ENCODE measurements around the gene PCYT1A. TPM values are rescaled to one million over a fixed set of nuclear protein-coding genes. Genes with fewer than 3 reads are reported as not detected.
"Not testable (repeated sequence)": the region's sequence is repeated elsewhere in the genome, so short reads cannot be mapped to it uniquely, and the experiment has no call there.

Gene PCYT1A
- total RNA-seq, 2 experiments from 2014 or later = 52.9 to 53.8 TPM

- ChIA-PET POLR2A (no interaction called here), CTCF (interaction anchor here (0.6 kb wide), 1 partner anchor 174 kb away, joined by 3 read pairs; no protein-coding TSS in a partner anchor)
These were observed 67.6 kb downstream of the PCYT1A start for GRCh38 chr3:196219970-196220311.

GRCh38 chr3:196219194-196219969 is 68.1 kb downstream of the PCYT1A start:
- POLR2A ChIA-PET = no interaction called here
- CTCF ChIA-PET = no interaction called here

GRCh38 chr3:196218155-196218712 is 69.3 kb downstream of the PCYT1A start:
- CTCF ChIA-PET = interaction anchor here (0.7 kb wide), 1 partner anchor 105 kb away, joined by 3 read pairs; no protein-coding TSS in a partner anchor
- POLR2A ChIA-PET = no interaction called here

GRCh38 chr3:196217307-196218154 is 70.0 kb downstream of the PCYT1A start:
- CTCF ChIA-PET = no interaction called here
- POLR2A ChIA-PET = no interaction called here

GRCh38 chr3:196216681-196217211 is 70.8 kb downstream of the PCYT1A start:
- ChIA-PET POLR2A (no interaction called here), CTCF (no interaction called here)

- ChIA-PET POLR2A (no interaction called here), CTCF (no interaction called here)
These were observed 71.4 kb downstream of the PCYT1A start, which contains the start of gene SLC51A for GRCh38 chr3:196216089-196216564. SLC51A (plus strand) TSS chr3:196216534; CDS start chr3:196216713, 179 bp downstream.

GRCh38 chr3:196215493-196216020 is 72.0 kb downstream of the PCYT1A start:
- CTCF ChIA-PET = no interaction called here

GRCh38 chr3:196214783-196215441 is 72.6 kb downstream of the PCYT1A start:
- CTCF ChIA-PET = no interaction called here
- POLR2A ChIA-PET = no interaction called here

More at GRCh38 chr3:196215493-196216020, 72.0 kb downstream of the PCYT1A start:
- POLR2A ChIA-PET = no interaction called here

GRCh38 chr3:196210673-196211556 is 76.6 kb downstream of the PCYT1A start, which contains the start of gene ZDHHC19:
ZDHHC19 (minus strand) TSS chr3:196211400; CDS start chr3:196211315, 85 bp downstream.
- POLR2A ChIA-PET = no interaction called here
- CTCF ChIA-PET = no interaction called here

- CTCF ChIA-PET = interaction anchor here (1.0 kb wide), 1 partner anchor 137 kb away, joined by 3 read pairs; no protein-coding TSS in a partner anchor
- POLR2A ChIA-PET = not testable (repeated sequence)
These were observed 77.4 kb downstream of the PCYT1A start for GRCh38 chr3:196209944-196210672.

GRCh38 chr3:196208942-196209695 is 78.4 kb downstream of the PCYT1A start:
- POLR2A ChIA-PET = no interaction called here
- CTCF ChIA-PET = interaction anchor here (1.0 kb wide), 1 partner anchor 136 kb away, joined by 3 read pairs; no protein-coding TSS in a partner anchor

GRCh38 chr3:196207833-196208607 is 79.5 kb downstream of the PCYT1A start:
- POLR2A ChIA-PET = no interaction called here
- CTCF ChIA-PET = interaction anchor here (1.2 kb wide), 1 partner anchor 13 kb away, joined by 3 read pairs; no protein-coding TSS in a partner anchor

GRCh38 chr3:196207159-196207832 is 80.2 kb downstream of the PCYT1A start:
- ChIA-PET CTCF (interaction anchor here (1.0 to 1.5 kb wide), 3 partner anchors 11 to 128 kb away, joined by 3 to 5 read pairs (median 3); no protein-coding TSS in a partner anchor), POLR2A (no interaction called here)

GRCh38 chr3:196205442-196206205 is 81.9 kb downstream of the PCYT1A start:
- CTCF ChIA-PET = interaction anchor here (1.5 kb wide), 1 partner anchor 9 kb away, joined by 5 read pairs; no protein-coding TSS in a partner anchor

GRCh38 chr3:196203846-196204245 is 83.7 kb downstream of the PCYT1A start:
- CTCF ChIA-PET = no interaction called here
- POLR2A ChIA-PET = no interaction called here

More at GRCh38 chr3:196205442-196206205, 81.9 kb downstream of the PCYT1A start:
- POLR2A ChIA-PET = not testable (repeated sequence)
